HepG2 (cell line): ENCODE results near the gene ZACN. TPM values are rescaled to one million over a fixed set of nuclear protein-coding genes. Genes with fewer than 3 reads are reported as not detected.

Experiments used
- ARNTL ChIP-seq: sonication (generic); formaldehyde crosslinking; IDR thresholded peaks from 2 replicates; pipeline ENCODE4 v1.4.0; 2020; ENCODE audit warnings: mild to moderate bottlenecking, missing genetic modification reagents
- CEBPZ ChIP-seq: IDR thresholded peaks from 2 replicates; pipeline ENCODE4 v1.6.1; 2012; ENCODE audit warnings: low read length, improper control_type of control experiment
- GATAD2A ChIP-seq: IDR thresholded peaks from 2 replicates; pipeline ENCODE4 v1.6.1; 2016
- RBM39 ChIP-seq: fragments of 200-400 bp; formaldehyde crosslinking; IDR thresholded peaks from one replicate; pipeline ENCODE4 v1.6.1; 2018; ENCODE audit warnings: antibody characterized with exemption, mild to moderate bottlenecking, low read depth, low read length; ENCODE audit not compliant: poor library complexity, severe bottlenecking
- REL ChIP-seq: sonication (generic); formaldehyde crosslinking; conservative IDR thresholded peaks from 2 replicates; pipeline ENCODE4 v1.8.0; 2022; ENCODE audit warnings: mild to moderate bottlenecking, missing genetic modification reagents, moderate library complexity
- SIN3A ChIP-seq: IDR thresholded peaks from 2 replicates; pipeline ENCODE4 v1.6.1; 2011; ENCODE audit warnings: low read depth, mild to moderate bottlenecking, control low read depth, low read length, borderline replicate concordance
- SRSF1 ChIP-seq: fragments of 200-400 bp; formaldehyde crosslinking; optimal IDR thresholded peaks from 2 replicates; pipeline ENCODE3; 2017; ENCODE audit warnings: mild to moderate bottlenecking, low read depth, low read length, moderate library complexity
- THRA ChIP-seq: sonication (generic); formaldehyde crosslinking; IDR thresholded peaks from 2 replicates; pipeline ENCODE4 v1.4.0; 2020; ENCODE audit warnings: missing genetic modification reagents, borderline replicate concordance
- ZKSCAN5 ChIP-seq: sonication (generic); formaldehyde crosslinking; IDR thresholded peaks from 2 replicates; pipeline ENCODE4 v1.5.1; 2020; ENCODE audit warnings: mild to moderate bottlenecking, missing genetic modification reagents
- ZNF138 ChIP-seq: sonication (generic); formaldehyde crosslinking; IDR thresholded peaks from 2 replicates; pipeline ENCODE4 v1.5.0; 2020; ENCODE audit warnings: mild to moderate bottlenecking, low read depth, missing genetic modification reagents
- ZNF337 ChIP-seq: sonication (generic); formaldehyde crosslinking; IDR thresholded peaks from 2 replicates; pipeline ENCODE4 v1.5.1; 2020; ENCODE audit warnings: missing genetic modification reagents, low read depth, mild to moderate bottlenecking, borderline replicate concordance
- ZNF431 ChIP-seq: sonication (generic); formaldehyde crosslinking; IDR thresholded peaks from 2 replicates; pipeline ENCODE4 v1.9.0; 2022; ENCODE audit warnings: missing genetic modification reagents, low read depth, mild to moderate bottlenecking, borderline replicate concordance
- ZNF543 ChIP-seq: sonication (generic); formaldehyde crosslinking; IDR thresholded peaks from 2 replicates; pipeline ENCODE4 v1.4.0; 2020; ENCODE audit warnings: mild to moderate bottlenecking, missing genetic modification reagents
- ZNF710 ChIP-seq: sonication (generic); formaldehyde crosslinking; IDR thresholded peaks from 2 replicates; pipeline ENCODE4 v1.5.0; 2020; ENCODE audit warnings: mild to moderate bottlenecking, missing genetic modification reagents, borderline replicate concordance
- polyA plus RNA-seq, 8 experiments: library from polyadenylated mRNA; depleted of rRNA in 3 of 8; stranded (reverse) in 7 of 8; unstranded in 1 of 8; fragments of >200 nt; fragmentation: Illumina TruSeq in 4 of 8; extraction: Trizol in 4 of 8; gene quantifications; 2 replicates each; pipeline versions ENCODE4 v1.2.1 to v1.2.3, GENCODE V29; 2011 to 2016; ENCODE audit warnings: low read depth in 4 of 8, missing spikeins in 1 of 8, mixed read lengths in 1 of 8; ENCODE audit not compliant: insufficient read depth in 1 of 8
- total RNA-seq, 5 experiments: library from RNA; depleted of rRNA; stranded (reverse); fragments of >200 nt; fragmentation: Illumina TruSeq; extraction: Trizol; gene quantifications; 2 replicates each; pipeline ENCODE4 v1.2.3, GENCODE V29; 2016; ENCODE audit warnings: low read depth in 1 of 5
- TF ChIP-seq, protein P1 (sequence below), 2 experiments: sonication (generic) in 1 of 2; formaldehyde crosslinking in 1 of 2; IDR thresholded peaks; 2 replicates each; pipeline versions ENCODE4 v1.6.1 to v1.9.0; 2014 to 2022; ENCODE audit warnings: antibody characterized with exemption in 1 of 2, borderline replicate concordance in 1 of 2, inconsistent platforms in 1 of 2, low read depth in 1 of 2, missing genetic modification reagents in 1 of 2

ZACN gene
- total and polyA plus RNA-seq, 2 of the 13 experiments (the other 11 are each of a cell fraction or from before 2014, with no cell fraction given), result 0.11 to 0.15 TPM

DNA sequence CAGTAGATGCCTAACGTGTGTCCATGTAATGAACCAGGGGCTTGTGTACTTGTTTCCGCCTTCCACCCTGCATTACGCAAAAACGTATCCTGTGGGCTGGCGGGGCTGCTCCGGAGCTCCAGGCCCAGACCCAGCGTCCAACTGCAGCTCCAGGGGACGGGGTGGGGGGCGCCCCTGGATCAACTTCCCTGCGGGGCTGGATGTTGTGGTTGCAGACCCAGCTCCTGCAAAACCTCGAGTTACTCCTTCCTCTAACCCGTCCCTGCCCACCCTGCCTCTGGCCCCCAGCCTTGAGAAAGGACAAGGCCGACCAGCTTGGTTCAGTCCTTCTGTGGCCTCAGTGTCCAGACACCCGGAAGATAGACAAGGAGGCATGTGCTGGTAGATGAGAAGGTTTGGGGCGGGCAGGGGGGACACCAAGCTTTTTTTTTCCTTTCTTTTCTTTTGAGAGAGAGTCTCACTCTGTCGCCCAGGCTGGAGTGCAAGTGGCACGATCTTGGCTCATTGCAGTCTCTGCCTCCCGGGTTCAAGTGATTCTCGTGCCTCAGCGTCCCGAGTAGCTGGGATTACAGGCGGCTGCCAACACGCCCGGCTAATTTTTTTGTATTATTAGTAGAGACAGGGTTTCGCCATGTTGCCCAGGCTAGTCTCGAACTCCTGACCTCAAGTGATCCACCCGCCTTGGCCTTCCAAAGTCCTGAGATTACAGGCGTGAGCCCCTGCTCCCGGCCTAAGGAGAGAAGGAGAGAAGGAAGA is 25.3 kb downstream of the ZACN start (continued):
- 0 out of 2 replicates have a peak, but pooled peaks have one; percentile 27 for TF ChIP-seq REL (CRISPR knock-in tag)
- no peak for TF ChIP-seq CEBPZ
- TF ChIP-seq SRSF1, result no peak
- TF ChIP-seq ZNF138 (CRISPR knock-in tag), result no peak
- TF ChIP-seq THRA (CRISPR knock-in tag), result no peak
- 0 out of 2 replicates have a peak, but pooled peaks have one; percentile 73 for TF ChIP-seq ZNF337 (CRISPR knock-in tag)
- no peak for TF ChIP-seq RBM39
- TF ChIP-seq ZNF710 (CRISPR knock-in tag), result no peak
- no peak for TF ChIP-seq ARNTL (CRISPR knock-in tag)
- TF ChIP-seq, protein P1, sequence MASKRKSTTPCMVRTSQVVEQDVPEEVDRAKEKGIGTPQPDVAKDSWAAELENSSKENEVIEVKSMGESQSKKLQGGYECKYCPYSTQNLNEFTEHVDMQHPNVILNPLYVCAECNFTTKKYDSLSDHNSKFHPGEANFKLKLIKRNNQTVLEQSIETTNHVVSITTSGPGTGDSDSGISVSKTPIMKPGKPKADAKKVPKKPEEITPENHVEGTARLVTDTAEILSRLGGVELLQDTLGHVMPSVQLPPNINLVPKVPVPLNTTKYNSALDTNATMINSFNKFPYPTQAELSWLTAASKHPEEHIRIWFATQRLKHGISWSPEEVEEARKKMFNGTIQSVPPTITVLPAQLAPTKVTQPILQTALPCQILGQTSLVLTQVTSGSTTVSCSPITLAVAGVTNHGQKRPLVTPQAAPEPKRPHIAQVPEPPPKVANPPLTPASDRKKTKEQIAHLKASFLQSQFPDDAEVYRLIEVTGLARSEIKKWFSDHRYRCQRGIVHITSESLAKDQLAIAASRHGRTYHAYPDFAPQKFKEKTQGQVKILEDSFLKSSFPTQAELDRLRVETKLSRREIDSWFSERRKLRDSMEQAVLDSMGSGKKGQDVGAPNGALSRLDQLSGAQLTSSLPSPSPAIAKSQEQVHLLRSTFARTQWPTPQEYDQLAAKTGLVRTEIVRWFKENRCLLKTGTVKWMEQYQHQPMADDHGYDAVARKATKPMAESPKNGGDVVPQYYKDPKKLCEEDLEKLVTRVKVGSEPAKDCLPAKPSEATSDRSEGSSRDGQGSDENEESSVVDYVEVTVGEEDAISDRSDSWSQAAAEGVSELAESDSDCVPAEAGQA (IDR thresholded peaks at IDR 0.05; ENCODE audit: low read depth), result no peak
- TF ChIP-seq, protein P1 (CRISPR knock-in tag; IDR thresholded peaks at IDR 0.05; ENCODE audit: borderline replicate concordance), result no peak
- no peak for TF ChIP-seq ZNF543 (CRISPR knock-in tag)
- TF ChIP-seq SIN3A, result no peak
- no peak for TF ChIP-seq ZNF431 (CRISPR knock-in tag)
- no peak for TF ChIP-seq ZKSCAN5 (CRISPR knock-in tag)
- no peak for TF ChIP-seq GATAD2A
